Stomach smooth muscle (tissue), 2 donors: ENCODE results near the gene SMARCC2.

Experiments used
- H3K27ac ChIP-seq: one replicate; pipeline ENCODE4 v1.7.0; 2013; ENCODE audit warnings: mild to moderate bottlenecking, low read length, inconsistent platforms
- H3K27me3 ChIP-seq, 2 donors: one replicate each; pipeline ENCODE4 v1.7.0; 2013; ENCODE audit warnings: low read length in 2 of 2; ENCODE audit not compliant: insufficient read depth in 2 of 2, control insufficient read depth in 1 of 2
- H3K36me3 ChIP-seq, 2 donors: one replicate each; pipeline ENCODE4 v1.7.0; 2013; ENCODE audit warnings: low read length in 2 of 2; ENCODE audit not compliant: control insufficient read depth in 2 of 2, insufficient read depth in 2 of 2
- H3K4me1 ChIP-seq: one replicate; pipeline ENCODE4 v1.7.0; 2013; ENCODE audit warnings: low read length; ENCODE audit not compliant: control insufficient read depth, insufficient read depth
- H3K4me3 ChIP-seq, 2 donors: one replicate each; pipeline ENCODE4 v1.7.0; 2013; ENCODE audit warnings: low read length in 2 of 2
- H3K9ac ChIP-seq, 2 donors: one replicate each; pipeline ENCODE4 v1.7.0; 2013; ENCODE audit warnings: low read length in 2 of 2, mild to moderate bottlenecking in 1 of 2
- H3K9me3 ChIP-seq, 2 donors: one replicate each; pipeline ENCODE4 v1.7.0; 2013; ENCODE audit warnings: low read length in 2 of 2; ENCODE audit not compliant: control insufficient read depth in 2 of 2
- donor health status: healthy.
- donor health status: Pancreatic carcinoma.

Gene SMARCC2

GRCh38 chr12:56129206-56129941 lies 59.9 kb downstream of the SMARCC2 start:
- H3K4me1 ChIP-seq: peaks cover 36% of the 10 kb centered on the region
- H3K9ac ChIP-seq: peak overlapping the region; percentile 80 to 92
- no peaks in the 10 kb centered on the region for H3K9me3 ChIP-seq
- peaks cover 34 to 38% of the 10 kb centered on the region in 2 donors for H3K36me3 ChIP-seq
- H3K27me3 ChIP-seq: no peaks in the 10 kb centered on the region
- peak overlapping the region; percentile 80 for H3K27ac ChIP-seq
- H3K4me3 ChIP-seq: peak overlapping the region; percentile 94 to 95

GRCh38 chr12:56128670-56129205 lies 60.5 kb downstream of the SMARCC2 start:
- Histone ChIP-seq H3K27me3 (no peaks in the 10 kb centered on the region), H3K27ac (peak overlapping the region; percentile 80), H3K4me3 (peak overlapping the region; percentile 94 to 95), H3K9me3 (no peaks in the 10 kb centered on the region), H3K9ac (peak overlapping the region; percentile 80 to 92), H3K36me3 (peaks cover 28 to 34% of the 10 kb centered on the region in 2 donors), H3K4me1 (peaks cover 42% of the 10 kb centered on the region)

- Histone ChIP-seq H3K4me3 (peak within 1 kb of the TSS; percentile 94 to 95), H3K9ac (peak within 1 kb of the TSS; percentile 80 to 92), H3K27ac (peak within 1 kb of the TSS; percentile 83), H3K4me1 (peaks cover 46% of the 10 kb centered on the region), H3K36me3 (peaks cover 21 to 28% of the 10 kb centered on the region in 2 donors), H3K27me3 (no peaks in the 10 kb centered on the region), H3K9me3 (no peaks in the 10 kb centered on the region)
Measured at GRCh38 chr12:56127888-56128669, 61.2 kb downstream of the SMARCC2 start, which contains the start of gene ESYT1. ESYT1 (plus strand) TSS chr12:56128267; CDS start chr12:56128320, 53 bp downstream.

- Histone ChIP-seq H3K9me3 (no peaks in the 10 kb centered on the region), H3K9ac (peak overlapping the region; percentile 65 to 81), H3K27ac (peak overlapping the region; percentile 83), H3K27me3 (no peaks in the 10 kb centered on the region), H3K36me3 (peaks cover 19 to 25% of the 10 kb centered on the region in 2 donors), H3K4me3 (peak overlapping the region; percentile 65 to 95), H3K4me1 (peaks cover 52% of the 10 kb centered on the region)
Measured at GRCh38 chr12:56127485-56127887, 61.8 kb downstream of the SMARCC2 start.

- Histone ChIP-seq H3K27ac (peak overlapping the region; percentile 83), H3K4me3 (peak overlapping the region; percentile 65 to 95), H3K36me3 (peaks cover 12 to 19% of the 10 kb centered on the region in 2 donors), H3K4me1 (peaks cover 59% of the 10 kb centered on the region), H3K27me3 (no peaks in the 10 kb centered on the region), H3K9me3 (no peaks in the 10 kb centered on the region), H3K9ac (peak overlapping the region; percentile 65 to 81)
Measured at GRCh38 chr12:56126732-56127239, 62.5 kb downstream of the SMARCC2 start.

- Histone ChIP-seq H3K9me3 (no peaks in the 10 kb centered on the region), H3K4me3 (no peak overlapping the region), H3K9ac (peak overlapping the region; percentile 29), H3K4me1 (peaks cover 73% of the 10 kb centered on the region), H3K36me3 (peaks cover 9 to 16% of the 10 kb centered on the region in 2 donors), H3K27ac (peak overlapping the region; percentile 42), H3K27me3 (no peaks in the 10 kb centered on the region)
Measured at GRCh38 chr12:56124133-56124532, 65.2 kb downstream of the SMARCC2 start.

GRCh38 chr12:56122637-56123036 lies 66.6 kb downstream of the SMARCC2 start:
- peaks cover 86% of the 10 kb centered on the region for H3K4me1 ChIP-seq
- H3K9ac ChIP-seq: no peak overlapping the region
- no peaks in the 10 kb centered on the region for H3K27me3 ChIP-seq
- peak overlapping the region; percentile 28 to 57 for H3K4me3 ChIP-seq
- H3K9me3 ChIP-seq: no peaks in the 10 kb centered on the region
- peak overlapping the region; percentile 64 for H3K27ac ChIP-seq
- peaks cover 9 to 16% of the 10 kb centered on the region in 2 donors for H3K36me3 ChIP-seq

- peak overlapping the region; percentile 98 for H3K27ac ChIP-seq
Measured at GRCh38 chr12:56121204-56121870, 67.9 kb downstream of the SMARCC2 start.

GRCh38 chr12:56120158-56120846 lies 69.0 kb downstream of the SMARCC2 start:
- H3K4me3 ChIP-seq: peak overlapping the region in 1 of 2 donors; percentile 99
- H3K27me3 ChIP-seq: no peaks in the 10 kb centered on the region
- no peaks in the 10 kb centered on the region for H3K9me3 ChIP-seq
- peak overlapping the region; percentile 98 for H3K27ac ChIP-seq
- H3K4me1 ChIP-seq: peaks cover 68% of the 10 kb centered on the region
- peak overlapping the region in 1 of 2 donors; percentile 25 for H3K9ac ChIP-seq
- peaks cover 9 to 16% of the 10 kb centered on the region in 2 donors for H3K36me3 ChIP-seq

More at GRCh38 chr12:56121204-56121870, 67.9 kb downstream of the SMARCC2 start:
- Histone ChIP-seq H3K4me3 (peak overlapping the region in 1 of 2 donors; percentile 15), H3K4me1 (peaks cover 76% of the 10 kb centered on the region), H3K9ac (peak overlapping the region; percentile 18 to 36), H3K36me3 (peaks cover 9 to 16% of the 10 kb centered on the region in 2 donors), H3K9me3 (no peaks in the 10 kb centered on the region), H3K27me3 (no peaks in the 10 kb centered on the region)
